ENCODE results near the gene MCRIP1. TPM values are rescaled to one million over a fixed set of nuclear protein-coding genes. Genes with fewer than 3 reads are reported as not detected.

MCRIP1 gene
- total and polyA plus RNA-seq, 2 of the 8 experiments (the other 6 are each of a cell fraction or from before 2014, with no cell fraction given): 103 to 151 TPM

GRCh38 chr17:81821147-81821546 lies 11.9 kb downstream of the MCRIP1 start (continued):
- TF ChIP-seq, protein P1, sequence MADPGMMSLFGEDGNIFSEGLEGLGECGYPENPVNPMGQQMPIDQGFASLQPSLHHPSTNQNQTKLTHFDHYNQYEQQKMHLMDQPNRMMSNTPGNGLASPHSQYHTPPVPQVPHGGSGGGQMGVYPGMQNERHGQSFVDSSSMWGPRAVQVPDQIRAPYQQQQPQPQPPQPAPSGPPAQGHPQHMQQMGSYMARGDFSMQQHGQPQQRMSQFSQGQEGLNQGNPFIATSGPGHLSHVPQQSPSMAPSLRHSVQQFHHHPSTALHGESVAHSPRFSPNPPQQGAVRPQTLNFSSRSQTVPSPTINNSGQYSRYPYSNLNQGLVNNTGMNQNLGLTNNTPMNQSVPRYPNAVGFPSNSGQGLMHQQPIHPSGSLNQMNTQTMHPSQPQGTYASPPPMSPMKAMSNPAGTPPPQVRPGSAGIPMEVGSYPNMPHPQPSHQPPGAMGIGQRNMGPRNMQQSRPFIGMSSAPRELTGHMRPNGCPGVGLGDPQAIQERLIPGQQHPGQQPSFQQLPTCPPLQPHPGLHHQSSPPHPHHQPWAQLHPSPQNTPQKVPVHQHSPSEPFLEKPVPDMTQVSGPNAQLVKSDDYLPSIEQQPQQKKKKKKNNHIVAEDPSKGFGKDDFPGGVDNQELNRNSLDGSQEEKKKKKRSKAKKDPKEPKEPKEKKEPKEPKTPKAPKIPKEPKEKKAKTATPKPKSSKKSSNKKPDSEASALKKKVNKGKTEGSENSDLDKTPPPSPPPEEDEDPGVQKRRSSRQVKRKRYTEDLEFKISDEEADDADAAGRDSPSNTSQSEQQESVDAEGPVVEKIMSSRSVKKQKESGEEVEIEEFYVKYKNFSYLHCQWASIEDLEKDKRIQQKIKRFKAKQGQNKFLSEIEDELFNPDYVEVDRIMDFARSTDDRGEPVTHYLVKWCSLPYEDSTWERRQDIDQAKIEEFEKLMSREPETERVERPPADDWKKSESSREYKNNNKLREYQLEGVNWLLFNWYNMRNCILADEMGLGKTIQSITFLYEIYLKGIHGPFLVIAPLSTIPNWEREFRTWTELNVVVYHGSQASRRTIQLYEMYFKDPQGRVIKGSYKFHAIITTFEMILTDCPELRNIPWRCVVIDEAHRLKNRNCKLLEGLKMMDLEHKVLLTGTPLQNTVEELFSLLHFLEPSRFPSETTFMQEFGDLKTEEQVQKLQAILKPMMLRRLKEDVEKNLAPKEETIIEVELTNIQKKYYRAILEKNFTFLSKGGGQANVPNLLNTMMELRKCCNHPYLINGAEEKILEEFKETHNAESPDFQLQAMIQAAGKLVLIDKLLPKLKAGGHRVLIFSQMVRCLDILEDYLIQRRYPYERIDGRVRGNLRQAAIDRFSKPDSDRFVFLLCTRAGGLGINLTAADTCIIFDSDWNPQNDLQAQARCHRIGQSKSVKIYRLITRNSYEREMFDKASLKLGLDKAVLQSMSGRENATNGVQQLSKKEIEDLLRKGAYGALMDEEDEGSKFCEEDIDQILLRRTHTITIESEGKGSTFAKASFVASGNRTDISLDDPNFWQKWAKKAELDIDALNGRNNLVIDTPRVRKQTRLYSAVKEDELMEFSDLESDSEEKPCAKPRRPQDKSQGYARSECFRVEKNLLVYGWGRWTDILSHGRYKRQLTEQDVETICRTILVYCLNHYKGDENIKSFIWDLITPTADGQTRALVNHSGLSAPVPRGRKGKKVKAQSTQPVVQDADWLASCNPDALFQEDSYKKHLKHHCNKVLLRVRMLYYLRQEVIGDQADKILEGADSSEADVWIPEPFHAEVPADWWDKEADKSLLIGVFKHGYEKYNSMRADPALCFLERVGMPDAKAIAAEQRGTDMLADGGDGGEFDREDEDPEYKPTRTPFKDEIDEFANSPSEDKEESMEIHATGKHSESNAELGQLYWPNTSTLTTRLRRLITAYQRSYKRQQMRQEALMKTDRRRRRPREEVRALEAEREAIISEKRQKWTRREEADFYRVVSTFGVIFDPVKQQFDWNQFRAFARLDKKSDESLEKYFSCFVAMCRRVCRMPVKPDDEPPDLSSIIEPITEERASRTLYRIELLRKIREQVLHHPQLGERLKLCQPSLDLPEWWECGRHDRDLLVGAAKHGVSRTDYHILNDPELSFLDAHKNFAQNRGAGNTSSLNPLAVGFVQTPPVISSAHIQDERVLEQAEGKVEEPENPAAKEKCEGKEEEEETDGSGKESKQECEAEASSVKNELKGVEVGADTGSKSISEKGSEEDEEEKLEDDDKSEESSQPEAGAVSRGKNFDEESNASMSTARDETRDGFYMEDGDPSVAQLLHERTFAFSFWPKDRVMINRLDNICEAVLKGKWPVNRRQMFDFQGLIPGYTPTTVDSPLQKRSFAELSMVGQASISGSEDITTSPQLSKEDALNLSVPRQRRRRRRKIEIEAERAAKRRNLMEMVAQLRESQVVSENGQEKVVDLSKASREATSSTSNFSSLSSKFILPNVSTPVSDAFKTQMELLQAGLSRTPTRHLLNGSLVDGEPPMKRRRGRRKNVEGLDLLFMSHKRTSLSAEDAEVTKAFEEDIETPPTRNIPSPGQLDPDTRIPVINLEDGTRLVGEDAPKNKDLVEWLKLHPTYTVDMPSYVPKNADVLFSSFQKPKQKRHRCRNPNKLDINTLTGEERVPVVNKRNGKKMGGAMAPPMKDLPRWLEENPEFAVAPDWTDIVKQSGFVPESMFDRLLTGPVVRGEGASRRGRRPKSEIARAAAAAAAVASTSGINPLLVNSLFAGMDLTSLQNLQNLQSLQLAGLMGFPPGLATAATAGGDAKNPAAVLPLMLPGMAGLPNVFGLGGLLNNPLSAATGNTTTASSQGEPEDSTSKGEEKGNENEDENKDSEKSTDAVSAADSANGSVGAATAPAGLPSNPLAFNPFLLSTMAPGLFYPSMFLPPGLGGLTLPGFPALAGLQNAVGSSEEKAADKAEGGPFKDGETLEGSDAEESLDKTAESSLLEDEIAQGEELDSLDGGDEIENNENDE (IDR thresholded peaks at IDR 0.05; ENCODE audit: insufficient replicate concordance, low read length): no peak
- TF ChIP-seq TAF1 (IDR thresholded peaks at IDR 0.05; ENCODE audit: low read depth, low read length) (no peak), ATF3 (IDR thresholded peaks at IDR 0.05; ENCODE audit: insufficient read depth, low read depth, low read length) (no peak), GTF2F1 (IDR thresholded peaks at IDR 0.05; ENCODE audit: borderline replicate concordance, low read depth, low read length) (no peak), GABPA (IDR thresholded peaks at IDR 0.05; ENCODE audit: borderline replicate concordance, insufficient read depth, low read length) (no peak)

Measured in H1 (cell line).